CD14-positive monocyte (primary cell): Measurements from ENCODE around the gene TTC28. TPM values are rescaled to one million over a fixed set of nuclear protein-coding genes. Genes with fewer than 3 reads are reported as not detected.

Experiments
- DNase-seq, 3 donors: peaks; one replicate each; pipeline ENCODE4 v3.0.0-alpha.2; 2011 to 2022
- H2AFZ ChIP-seq: 2 replicates; pipeline ENCODE4 v1.6.0; 2012; ENCODE audit warnings: mild to moderate bottlenecking, low read depth, low read length, inconsistent platforms; ENCODE audit not compliant: insufficient read depth, poor library complexity, severe bottlenecking
- H3K27ac ChIP-seq, 2 donors: 1 replicate in 1 of 2; 2 replicates in 1 of 2; pipeline ENCODE4 v1.5.1; 2012 to 2013; ENCODE audit warnings: low read length in 2 of 2, control low read depth in 1 of 2, inconsistent platforms in 1 of 2, low read depth in 1 of 2, mild to moderate bottlenecking in 1 of 2
- H3K27me3 ChIP-seq, 2 donors: one replicate each; pipeline versions ENCODE4 v1.6.0 to v1.6.1; 2011 to 2013; ENCODE audit warnings: low read length in 2 of 2; ENCODE audit not compliant: control insufficient read depth in 2 of 2, insufficient read depth in 2 of 2
- H3K36me3 ChIP-seq, 2 donors: replicated peaks in 1 of 2; 1 replicate in 1 of 2; 2 replicates in 1 of 2; pipeline versions ENCODE4 v1.5.1 to v1.6.1; 2012 to 2013; ENCODE audit warnings: low read length in 2 of 2, control low read depth in 1 of 2, inconsistent platforms in 1 of 2, mild to moderate bottlenecking in 1 of 2; ENCODE audit not compliant: insufficient read depth in 2 of 2, control insufficient read depth in 1 of 2
- H3K4me1 ChIP-seq, 2 donors: 1 replicate in 1 of 2; 2 replicates in 1 of 2; pipeline versions ENCODE4 v1.5.1 to v1.6.1; 2012 to 2013; ENCODE audit warnings: low read length in 2 of 2, control low read depth in 1 of 2, inconsistent platforms in 1 of 2, mild to moderate bottlenecking in 1 of 2, moderate library complexity in 1 of 2; ENCODE audit not compliant: insufficient read depth in 2 of 2, control insufficient read depth in 1 of 2
- H3K4me2 ChIP-seq: replicated peaks from 2 replicates; pipeline ENCODE3; 2012; ENCODE audit warnings: low read length, moderate library complexity, mild to moderate bottlenecking; ENCODE audit not compliant: poor library complexity, severe bottlenecking; ENCODE audit errors: extremely low read depth
- H3K4me3 ChIP-seq, 3 experiments: fragments of 200-600 bp in 1 of 3; sonication (generic) in 1 of 3; replicated peaks in 1 of 3; 1 replicate in 2 of 3; 2 replicates in 1 of 3; pipeline ENCODE4 v1.5.1; 2011 to 2013; ENCODE audit warnings: low read length in 3 of 3, mild to moderate bottlenecking in 3 of 3, control low read depth in 2 of 3, low read depth in 2 of 3, inconsistent platforms in 1 of 3, moderate library complexity in 1 of 3
- H3K79me2 ChIP-seq: 2 replicates; pipeline ENCODE4 v1.6.0; 2012; ENCODE audit warnings: mild to moderate bottlenecking, control low read depth, inconsistent platforms, low read length, moderate library complexity; ENCODE audit not compliant: insufficient read depth
- H3K9ac ChIP-seq: 2 replicates; pipeline ENCODE4 v1.6.0; 2017; ENCODE audit warnings: low read length, mild to moderate bottlenecking; ENCODE audit not compliant: insufficient read depth, poor library complexity, severe bottlenecking
- H3K9me3 ChIP-seq, 2 donors: replicated peaks in 1 of 2; 1 replicate in 1 of 2; 2 replicates in 1 of 2; pipeline versions ENCODE4 v1.5.1 to v1.6.1; 2012 to 2013; ENCODE audit warnings: low read length in 2 of 2, control low read depth in 1 of 2; ENCODE audit not compliant: control insufficient read depth in 1 of 2, insufficient read depth in 1 of 2
- H4K20me1 ChIP-seq: 2 replicates; pipeline ENCODE4 v1.6.0; 2012; ENCODE audit warnings: mild to moderate bottlenecking, low read length, control low read depth, moderate library complexity; ENCODE audit not compliant: insufficient read depth
- H3K27ac Mint-ChIP-seq, 7 donors: one replicate each; pipeline ENCODE4 v1.8.0; 2020; ENCODE audit warnings: mild to moderate bottlenecking in 7 of 7, mixed read lengths in 7 of 7, moderate library complexity in 6 of 7, inconsistent platforms in 2 of 7
- H3K27me3 Mint-ChIP-seq, 3 donors: one replicate each; pipeline ENCODE4 v1.8.0; 2021 to 2022; ENCODE audit warnings: low read depth in 3 of 3, mild to moderate bottlenecking in 3 of 3, mixed read lengths in 3 of 3, moderate library complexity in 3 of 3, inconsistent platforms in 1 of 3
- H3K36me3 Mint-ChIP-seq, 2 donors: one replicate each; pipeline ENCODE4 v1.8.0; 2020; ENCODE audit warnings: mixed read lengths in 2 of 2, inconsistent platforms in 1 of 2, mild to moderate bottlenecking in 1 of 2
- H3K4me1 Mint-ChIP-seq: one replicate; pipeline ENCODE4 v1.8.0; 2020; ENCODE audit warnings: mild to moderate bottlenecking, mixed read lengths
- H3K4me3 Mint-ChIP-seq, 2 donors: one replicate each; pipeline ENCODE4 v1.8.0; 2020; ENCODE audit warnings: mild to moderate bottlenecking in 2 of 2, mixed read lengths in 2 of 2, moderate library complexity in 1 of 2
- H3K9me3 Mint-ChIP-seq, 7 donors: one replicate each; pipeline ENCODE4 v1.8.0; 2020 to 2022; ENCODE audit warnings: mixed read lengths in 7 of 7, mild to moderate bottlenecking in 6 of 7, moderate library complexity in 6 of 7, inconsistent platforms in 2 of 7
- WGBS: methylation state at CpG from one replicate; pipeline ENCODE4 v1.1.5; 2013; ENCODE audit warnings: missing lambda C conversion rate; ENCODE audit not compliant: insufficient coverage; 5-methylcytosine and 5-hydroxymethylcytosine counted together
- intact Hi-C, 2 donors: fragments of 100-400 bp; cut with micrococcal nuclease; formaldehyde crosslinking; loops; one replicate each; pipeline versions ENCODE4 v1.15.0 to v1.15.1; 2023
- polyA plus RNA-seq, 3 donors: library from polyadenylated mRNA; depleted of rRNA in 1 of 3; unstranded in 2 of 3; stranded (reverse) in 1 of 3; fragments of 300-500 nt in 2 of 3; fragments of >200 nt in 1 of 3; fragmentation: Illumina TruSeq in 2 of 3; gene quantifications; 1 replicate in 2 of 3; 2 replicates in 1 of 3; pipeline ENCODE4 v1.2.3, GENCODE V29; 2012 to 2021
- TF ChIP-seq, protein P1 (sequence below): fragments of 200-600 bp; IDR thresholded peaks from one replicate; pipeline ENCODE4 v1.8.0; 2022; ENCODE audit warnings: antibody characterized with exemption, mild to moderate bottlenecking

TTC28 gene
- polyA plus RNA-seq, 3 donors: 0.24 to 0.61 TPM; not detected in 1

DNA sequence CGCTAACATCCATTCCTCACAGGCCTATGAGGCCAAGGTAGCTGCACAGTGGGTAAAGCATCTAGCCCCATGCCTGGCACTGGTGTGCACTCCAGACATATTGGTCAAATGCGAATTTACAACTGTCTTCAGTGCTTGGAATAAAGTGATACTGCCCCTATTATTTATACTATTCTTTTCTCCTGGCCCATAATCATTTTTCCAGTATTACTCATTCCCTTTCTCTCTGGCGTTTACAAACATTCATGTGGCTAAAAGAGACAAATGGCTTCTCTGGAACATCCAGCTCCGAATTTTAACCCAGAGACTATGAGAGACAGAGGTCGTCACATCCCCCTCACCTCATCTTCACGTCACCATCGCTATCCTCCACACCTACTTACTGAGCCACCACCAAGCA is 673.4 kb downstream of the TTC28 start:
- no peaks in the 10 kb centered on the region for H3K9me3 Mint-ChIP-seq
- H3K36me3 Mint-ChIP-seq: no peaks in the 10 kb centered on the region
- Histone ChIP-seq H2AFZ (no peak overlapping the region), H3K9me3 (no peaks in the 10 kb centered on the region), H3K27ac (no peak overlapping the region), H3K79me2 (no peaks in the 10 kb centered on the region), H3K4me2 (no peak overlapping the region), H4K20me1 (no peaks in the 10 kb centered on the region), H3K4me1 (peaks cover 12 to 17% of the 10 kb centered on the region in 2 donors), H3K9ac (no peak overlapping the region), H3K27me3 (no peaks in the 10 kb centered on the region), H3K4me3 (no peak overlapping the region), H3K36me3 (no peaks in the 10 kb centered on the region)
- H3K27me3 Mint-ChIP-seq: no peaks in the 10 kb centered on the region
- H3K4me1 Mint-ChIP-seq: peaks cover 16% of the 10 kb centered on the region
- TF ChIP-seq, protein P1, sequence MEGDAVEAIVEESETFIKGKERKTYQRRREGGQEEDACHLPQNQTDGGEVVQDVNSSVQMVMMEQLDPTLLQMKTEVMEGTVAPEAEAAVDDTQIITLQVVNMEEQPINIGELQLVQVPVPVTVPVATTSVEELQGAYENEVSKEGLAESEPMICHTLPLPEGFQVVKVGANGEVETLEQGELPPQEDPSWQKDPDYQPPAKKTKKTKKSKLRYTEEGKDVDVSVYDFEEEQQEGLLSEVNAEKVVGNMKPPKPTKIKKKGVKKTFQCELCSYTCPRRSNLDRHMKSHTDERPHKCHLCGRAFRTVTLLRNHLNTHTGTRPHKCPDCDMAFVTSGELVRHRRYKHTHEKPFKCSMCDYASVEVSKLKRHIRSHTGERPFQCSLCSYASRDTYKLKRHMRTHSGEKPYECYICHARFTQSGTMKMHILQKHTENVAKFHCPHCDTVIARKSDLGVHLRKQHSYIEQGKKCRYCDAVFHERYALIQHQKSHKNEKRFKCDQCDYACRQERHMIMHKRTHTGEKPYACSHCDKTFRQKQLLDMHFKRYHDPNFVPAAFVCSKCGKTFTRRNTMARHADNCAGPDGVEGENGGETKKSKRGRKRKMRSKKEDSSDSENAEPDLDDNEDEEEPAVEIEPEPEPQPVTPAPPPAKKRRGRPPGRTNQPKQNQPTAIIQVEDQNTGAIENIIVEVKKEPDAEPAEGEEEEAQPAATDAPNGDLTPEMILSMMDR: no peak
- intact Hi-C loops: loop anchor here in 1 of 2 donors (5.0 kb wide), 1 partner anchor 1249 kb away; no protein-coding TSS in a partner anchor
- WGBS: 94% methylated on average over 4 of the region's 7 CpGs
- no peak overlapping the region for H3K4me3 Mint-ChIP-seq
- H3K27ac Mint-ChIP-seq: no peak overlapping the region
- no peak for DNase-seq

GRCh38 chr22:28005513-28005912 is 674.1 kb downstream of the TTC28 start:
- Histone ChIP-seq H2AFZ (no peak overlapping the region), H4K20me1 (no peaks in the 10 kb centered on the region), H3K4me3 (no peak overlapping the region), H3K4me2 (no peak overlapping the region), H3K27me3 (no peaks in the 10 kb centered on the region), H3K27ac (no peak overlapping the region), H3K4me1 (peaks cover 12 to 17% of the 10 kb centered on the region in 2 donors), H3K36me3 (no peaks in the 10 kb centered on the region), H3K9ac (no peak overlapping the region), H3K79me2 (no peaks in the 10 kb centered on the region), H3K9me3 (no peaks in the 10 kb centered on the region)
- TF ChIP-seq, protein P1: no peak
- no peak overlapping the region for H3K4me3 Mint-ChIP-seq
- intact Hi-C loops: loop anchor here in 1 of 2 donors (5.0 kb wide), 1 partner anchor 1248 kb away; no protein-coding TSS in a partner anchor
- H3K4me1 Mint-ChIP-seq: peaks cover 16% of the 10 kb centered on the region
- peak overlapping the region in 2 of 7 donors; percentile 45 to 70 for H3K27ac Mint-ChIP-seq
- no peaks in the 10 kb centered on the region for H3K27me3 Mint-ChIP-seq
- DNase-seq: no peak
- WGBS: 90% methylated on average over 6 of the region's 6 CpGs
- no peaks in the 10 kb centered on the region for H3K9me3 Mint-ChIP-seq
- no peaks in the 10 kb centered on the region for H3K36me3 Mint-ChIP-seq
